NCI-H128 (cell line): ENCODE results near the gene DGKA.
A peak's percentile ranks its signal among the peaks of the same experiment; 100 is the strongest.
"Not testable (repeated sequence)": the region's sequence is repeated elsewhere in the genome, so short reads cannot be mapped to it uniquely, and the experiment has no call there.

Experiments
- DNase-seq: peaks from one replicate; lab custom pipeline; 2025; ENCODE audit not compliant: unreplicated experiment; lab: John Stamatoyannopoulos, UW

The DGKA gene

DNA sequence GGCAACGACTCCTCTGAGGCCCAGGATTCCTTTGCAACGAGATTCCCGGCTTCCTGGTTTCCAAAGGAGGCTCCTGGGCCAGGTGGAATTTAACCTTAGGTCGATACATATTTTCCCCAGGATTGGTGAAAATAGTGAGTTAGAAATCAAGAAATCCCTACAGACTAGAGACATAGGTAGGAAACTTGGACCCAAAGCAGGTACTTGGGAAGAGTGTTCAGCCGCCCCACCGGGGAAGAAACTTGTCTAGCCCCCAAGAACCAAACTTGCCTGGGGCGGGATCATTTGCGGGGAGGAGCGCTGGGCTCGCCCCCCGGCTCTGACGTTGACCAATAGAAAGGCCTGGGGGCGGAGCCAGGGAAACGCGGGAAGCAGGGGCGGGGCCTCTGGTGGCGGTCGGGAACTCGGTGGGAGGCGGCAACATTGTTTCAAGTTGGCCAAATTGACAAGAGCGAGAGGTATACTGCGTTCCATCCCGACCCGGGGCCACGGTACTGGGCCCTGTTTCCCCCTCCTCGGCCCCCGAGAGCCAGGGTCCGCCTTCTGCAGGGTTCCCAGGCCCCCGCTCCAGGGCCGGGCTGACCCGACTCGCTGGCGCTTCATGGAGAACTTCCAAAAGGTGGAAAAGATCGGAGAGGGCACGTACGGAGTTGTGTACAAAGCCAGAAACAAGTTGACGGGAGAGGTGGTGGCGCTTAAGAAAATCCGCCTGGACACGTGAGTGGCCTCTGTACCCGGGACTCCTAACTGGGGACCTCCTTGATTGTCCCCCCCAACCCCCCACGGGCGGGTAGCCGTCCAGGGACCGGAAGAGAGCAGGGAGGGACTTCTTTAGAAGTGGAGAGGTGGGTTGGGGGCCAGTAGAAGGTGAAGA is 35.7 kb downstream of the DGKA start, which contains the start of gene CDK2:
Gene CDK2, plus strand, starts transcription at position 423 of the 874 bp plus-strand sequence. Its CDS starts 179 bp downstream, at position 602.
- DNase-seq = peak; percentile 74

DNA sequence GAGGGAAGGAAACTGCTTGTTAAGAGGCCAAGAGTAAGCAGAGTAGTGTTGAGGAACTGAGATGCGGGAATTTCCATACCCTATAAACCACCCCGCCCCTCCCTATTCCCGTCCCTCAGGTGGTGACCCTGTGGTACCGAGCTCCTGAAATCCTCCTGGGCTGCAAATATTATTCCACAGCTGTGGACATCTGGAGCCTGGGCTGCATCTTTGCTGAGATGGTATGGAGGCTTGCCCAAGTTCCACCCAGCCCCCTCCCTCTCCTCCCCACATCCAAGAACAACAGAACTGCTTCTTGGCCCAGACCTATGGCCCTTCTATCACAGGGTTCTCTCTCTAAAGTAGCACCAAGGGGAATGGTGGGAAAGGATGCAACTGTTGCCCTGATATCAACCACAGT is 38.4 kb downstream of the DGKA start:
- DNase-seq = no peak

DNA sequence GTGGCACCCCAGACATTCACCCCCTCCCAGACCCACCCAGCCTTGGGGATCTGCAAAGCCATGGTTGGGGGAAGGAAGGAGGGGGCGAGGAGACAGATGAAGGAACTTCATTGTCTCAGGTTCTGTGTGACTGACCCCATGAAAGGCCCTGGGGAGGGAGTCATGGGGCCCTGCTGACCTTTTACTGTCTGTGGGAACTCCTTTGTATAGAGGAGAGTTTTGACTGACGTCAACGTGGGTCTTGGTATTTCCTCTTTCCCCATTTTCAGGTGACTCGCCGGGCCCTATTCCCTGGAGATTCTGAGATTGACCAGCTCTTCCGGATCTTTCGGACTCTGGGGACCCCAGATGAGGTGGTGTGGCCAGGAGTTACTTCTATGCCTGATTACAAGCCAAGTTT is 39.8 kb downstream of the DGKA start:
- no peak for DNase-seq

DNA sequence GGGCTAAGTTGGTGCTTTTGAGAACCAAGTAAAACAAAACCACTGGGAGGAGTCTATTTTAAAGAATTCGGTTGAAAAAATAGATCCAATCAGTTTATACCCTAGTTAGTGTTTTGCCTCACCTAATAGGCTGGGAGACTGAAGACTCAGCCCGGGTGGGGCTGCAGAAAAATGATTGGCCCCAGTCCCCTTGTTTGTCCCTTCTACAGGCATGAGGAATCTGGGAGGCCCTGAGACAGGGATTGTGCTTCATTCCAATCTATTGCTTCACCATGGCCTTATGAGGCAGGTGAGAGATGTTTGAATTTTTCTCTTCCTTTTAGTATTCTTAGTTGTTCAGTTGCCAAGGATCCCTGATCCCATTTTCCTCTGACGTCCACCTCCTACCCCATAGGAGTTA is 41.1 kb downstream of the DGKA start:
- DNase-seq = no peak

DNA sequence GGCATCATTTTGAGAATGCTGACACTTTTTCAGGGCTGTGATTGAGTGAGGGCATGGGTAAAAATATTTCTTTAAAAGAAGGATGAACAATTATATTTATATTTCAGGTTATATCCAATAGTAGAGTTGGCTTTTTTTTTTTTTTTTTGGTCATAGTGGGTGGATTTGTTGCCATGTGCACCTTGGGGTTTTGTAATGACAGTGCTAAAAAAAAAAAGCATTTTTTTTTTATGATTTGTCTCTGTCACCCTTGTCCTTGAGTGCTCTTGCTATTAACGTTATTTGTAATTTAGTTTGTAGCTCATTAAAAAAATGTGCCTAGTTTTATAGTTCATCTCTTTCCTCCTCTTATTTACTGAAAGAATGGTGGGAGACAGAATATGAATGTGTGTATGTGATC is 41.5 kb downstream of the DGKA start:
- DNase-seq = no peak

DNA sequence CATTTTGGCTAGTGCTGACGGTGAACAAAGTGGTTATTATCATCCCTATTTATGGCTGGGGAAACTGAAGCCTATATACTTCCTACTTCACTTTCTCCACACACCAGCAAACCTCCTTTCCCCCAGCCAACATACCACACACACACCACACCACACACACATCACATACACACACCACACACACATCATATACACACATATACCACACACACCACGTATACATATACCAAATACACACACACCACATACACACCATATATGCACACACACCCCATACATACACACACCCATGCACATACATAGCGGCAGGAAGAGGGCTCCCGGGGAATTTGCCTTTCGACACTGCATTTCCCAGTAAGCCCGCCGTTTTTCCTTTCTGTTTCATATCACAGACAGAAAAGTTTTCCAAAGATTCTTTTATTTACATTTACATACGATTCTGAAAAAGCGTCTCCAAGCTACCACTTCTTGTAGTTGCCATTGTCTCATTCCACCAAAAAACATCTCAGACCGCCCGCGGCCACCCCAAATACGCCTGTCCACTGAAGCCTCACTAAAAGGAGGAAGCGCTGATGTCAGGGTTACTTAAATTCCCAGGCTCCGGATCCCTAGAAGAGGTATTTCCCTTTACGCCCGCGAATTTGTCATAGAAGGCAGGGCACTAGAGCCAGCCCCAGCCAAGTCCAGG is 42.1 kb downstream of the DGKA start:
- DNase-seq = no peak

DNA sequence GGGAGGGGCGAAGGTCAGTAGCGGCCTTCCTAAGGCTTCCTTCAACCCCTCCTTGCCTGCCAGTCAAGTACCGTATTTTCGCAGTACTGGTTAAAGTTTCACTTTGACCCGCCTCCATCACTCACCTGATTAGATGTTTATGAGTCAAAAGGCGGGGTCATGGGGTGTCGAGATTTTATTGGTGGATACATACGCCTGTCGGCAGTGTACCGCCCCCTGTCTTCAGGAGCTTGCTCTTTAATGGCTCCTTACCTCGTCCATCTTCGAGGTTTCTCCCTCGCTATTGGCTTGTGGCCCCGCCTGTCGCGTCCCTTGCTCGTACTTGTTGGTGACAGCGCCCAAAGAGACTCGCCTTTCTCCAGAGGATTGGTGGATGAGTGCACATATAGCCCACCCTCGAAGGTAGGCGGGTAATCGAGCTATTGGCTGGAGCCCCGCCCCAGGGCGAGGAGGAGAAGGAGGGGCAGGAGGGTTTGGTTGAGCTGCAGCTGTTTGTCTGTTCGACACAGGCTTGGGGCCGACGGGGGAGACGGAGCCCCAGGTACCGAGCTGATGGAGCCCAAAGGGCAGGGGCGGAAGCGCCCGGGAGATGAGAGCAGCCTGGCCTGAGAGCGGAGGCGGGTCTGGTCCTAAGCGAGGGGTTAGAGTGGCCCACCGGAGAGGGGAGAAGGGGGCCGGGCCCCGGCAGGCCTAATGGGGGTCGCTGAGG is 42.8 kb downstream of the DGKA start, which contains the start of gene RAB5B:
Gene RAB5B, plus strand, starts transcription at position 480 of the 709 bp plus-strand sequence. CDS start 12,883 bp downstream, outside the sequence.
- DNase-seq = peak; percentile 100

DNA sequence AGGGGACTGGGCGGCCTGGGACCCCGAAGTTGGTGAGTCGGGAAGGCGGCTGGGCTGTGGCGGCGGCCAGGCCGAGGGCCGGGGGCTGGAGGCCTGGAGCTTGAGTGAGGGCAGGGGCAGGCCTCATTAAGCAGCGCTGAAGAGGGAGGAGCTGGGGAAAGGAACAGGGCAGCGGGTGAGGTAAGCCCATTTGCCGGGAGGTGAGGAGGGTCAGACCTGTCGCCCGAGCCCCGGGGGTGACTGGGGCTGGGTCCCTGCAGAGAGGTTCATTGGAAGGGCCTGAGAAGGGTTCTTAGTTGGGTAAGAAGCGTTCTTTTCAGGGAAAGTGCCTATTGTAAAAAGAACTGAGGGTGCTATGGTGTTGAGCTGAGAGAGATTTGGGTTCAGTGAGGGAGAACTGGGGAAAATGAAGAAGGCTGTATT is 43.4 kb downstream of the DGKA start:
- DNase-seq = no peak

DNA sequence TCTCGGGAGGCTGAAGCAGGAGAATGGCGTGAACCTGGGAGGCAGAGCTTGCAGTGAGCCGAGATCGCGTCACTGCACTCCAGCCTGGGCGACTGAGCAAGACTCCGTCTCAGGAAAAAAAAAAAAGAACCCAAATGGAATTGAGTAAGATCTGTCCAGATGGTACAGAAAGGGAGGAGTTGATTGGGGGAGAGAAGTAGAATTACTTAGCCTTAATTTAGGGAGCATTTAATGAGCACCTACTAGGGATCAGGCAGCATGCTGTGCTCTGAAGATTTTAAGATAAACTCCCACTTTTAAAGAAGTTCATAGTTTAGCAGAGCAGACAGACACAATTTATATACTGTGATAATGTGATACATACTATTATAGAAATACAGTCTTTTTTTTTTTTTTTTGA is 47.4 kb downstream of the DGKA start:
- DNase-seq = no peak

DNA sequence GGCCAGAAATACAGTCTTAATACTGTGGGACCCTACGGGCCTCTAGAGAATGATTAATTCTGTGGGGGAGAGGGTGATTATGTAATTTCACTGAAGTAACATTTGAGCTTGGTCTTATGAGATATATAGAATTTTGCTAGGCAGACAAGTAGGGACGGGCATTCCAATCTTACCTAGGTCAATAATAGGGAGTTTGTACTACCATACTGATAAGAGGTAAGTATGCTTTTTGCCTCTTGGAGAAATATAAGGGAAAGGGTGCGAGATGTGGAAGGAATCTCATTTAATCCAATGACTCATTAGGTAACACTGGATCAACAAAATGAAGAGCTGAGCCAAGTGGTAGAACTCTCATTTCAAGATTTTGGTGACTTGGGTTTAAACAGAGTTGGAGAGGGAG is 48.1 kb downstream of the DGKA start:
- no peak for DNase-seq

DNA sequence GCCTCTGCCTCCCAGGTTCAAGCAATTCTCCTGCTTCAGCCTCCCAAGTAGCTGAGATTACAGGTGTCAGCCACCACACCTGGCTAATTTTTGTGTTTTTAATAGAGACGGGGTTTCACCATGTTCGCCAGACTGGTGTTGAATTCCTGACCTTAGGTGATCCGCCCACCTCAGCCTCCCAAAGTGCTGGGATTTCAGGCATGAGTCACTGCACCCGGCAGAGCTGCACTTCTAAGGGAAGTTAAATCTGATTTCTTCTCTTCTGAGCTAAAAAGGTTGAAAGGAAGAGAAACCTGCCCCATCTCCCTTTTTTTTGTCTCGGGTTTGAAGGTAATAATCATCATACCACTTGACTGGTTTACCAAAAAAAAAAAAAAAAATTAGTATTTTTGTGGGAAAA is 50.9 kb downstream of the DGKA start:
- DNase-seq = not testable (repeated sequence)

DNA sequence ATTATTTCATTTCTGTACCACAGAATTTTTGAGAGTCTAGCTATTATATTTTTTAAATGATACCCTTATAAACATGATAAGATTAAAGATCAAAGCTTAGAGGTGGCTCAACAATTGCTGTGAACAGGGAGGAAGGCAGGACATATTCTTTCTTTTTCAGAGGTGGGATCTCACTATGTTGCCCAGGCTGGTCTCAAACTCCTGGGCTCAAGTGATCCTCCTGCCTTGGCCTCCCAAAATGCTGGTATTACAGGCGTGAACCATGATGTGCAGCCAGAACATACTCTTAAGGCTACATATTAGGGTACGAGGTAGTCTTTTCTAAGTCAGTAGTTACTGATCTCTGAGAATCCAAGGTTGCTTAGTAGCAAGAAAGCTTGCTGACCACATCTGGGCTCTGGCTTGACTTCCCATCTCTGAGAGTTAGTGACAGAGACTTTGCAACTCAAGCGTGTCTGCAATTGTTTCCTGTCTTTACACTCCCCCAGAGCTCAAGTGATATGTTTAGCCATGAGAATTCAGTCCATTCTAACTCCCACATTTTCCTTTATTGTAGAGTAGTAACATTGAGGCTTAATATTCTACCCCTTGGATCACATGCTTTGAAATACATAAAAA is 51.5 kb downstream of the DGKA start:
- no peak for DNase-seq

DNA sequence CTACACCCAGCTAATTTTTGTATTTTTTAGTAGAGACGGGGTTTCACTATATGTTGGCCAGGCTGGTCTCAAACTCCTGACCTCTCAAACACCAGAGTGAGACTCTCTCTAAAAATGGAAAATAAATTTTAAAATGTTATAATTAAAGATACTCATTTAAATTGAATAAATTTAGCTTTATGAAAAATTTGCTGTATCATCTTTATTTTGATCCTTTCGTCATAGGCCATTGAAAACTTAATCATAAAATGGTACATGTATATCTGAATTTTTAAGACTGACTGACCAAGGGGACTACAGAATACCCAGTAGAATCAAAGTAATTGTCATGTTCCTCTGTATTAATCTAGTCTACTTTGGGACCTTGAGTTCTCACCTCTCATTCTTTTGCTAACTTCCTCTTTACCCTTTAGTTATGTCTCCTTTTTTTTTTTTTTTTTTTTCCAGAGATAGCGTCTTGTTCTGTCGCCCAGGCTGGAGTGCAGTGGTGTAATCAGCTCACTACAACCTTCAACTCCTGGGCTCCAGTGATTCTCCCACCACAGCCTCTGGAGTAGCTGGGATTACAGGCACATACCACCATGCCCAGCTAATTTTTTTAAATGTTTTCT is 52.4 kb downstream of the DGKA start:
- no peak for DNase-seq

DNA sequence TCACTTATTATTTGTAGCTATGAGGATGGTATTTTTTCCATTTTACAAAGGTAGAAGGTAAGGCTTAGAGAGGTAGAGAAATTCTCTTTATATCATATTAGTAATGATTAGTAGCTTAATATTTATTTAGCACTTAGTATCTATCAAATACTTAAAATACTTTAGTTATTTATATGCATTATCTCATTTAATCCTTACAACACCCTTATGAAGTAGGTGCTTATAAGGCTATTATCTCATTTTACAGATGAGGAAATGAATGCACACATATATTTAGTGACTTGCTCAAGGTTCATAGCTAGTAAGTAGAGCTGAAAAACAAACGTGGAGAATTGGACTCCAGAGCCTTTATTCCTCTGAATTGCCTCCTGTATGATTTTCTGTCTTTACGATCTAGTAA is 53.9 kb downstream of the DGKA start:
- DNase-seq = no peak

DNA sequence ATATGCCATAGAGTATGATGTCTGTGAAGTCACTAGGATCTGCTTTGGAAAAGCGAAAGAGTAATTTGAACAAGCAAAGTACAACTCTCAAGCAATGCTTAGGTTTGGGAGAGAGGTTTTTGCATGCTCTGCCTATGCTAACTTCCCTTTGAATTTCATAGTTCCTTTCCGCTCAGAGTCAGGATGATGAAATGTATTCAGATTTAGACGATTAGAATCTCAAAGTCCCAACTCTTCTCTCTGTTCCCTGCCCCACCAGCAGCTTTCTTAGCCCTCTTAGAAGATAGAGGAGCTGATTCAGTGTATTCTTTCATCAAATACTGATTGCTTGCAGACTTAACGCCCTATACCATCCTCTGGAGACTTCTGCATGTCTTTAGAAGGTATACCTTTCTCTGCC is 54.4 kb downstream of the DGKA start:
- DNase-seq = no peak

DNA sequence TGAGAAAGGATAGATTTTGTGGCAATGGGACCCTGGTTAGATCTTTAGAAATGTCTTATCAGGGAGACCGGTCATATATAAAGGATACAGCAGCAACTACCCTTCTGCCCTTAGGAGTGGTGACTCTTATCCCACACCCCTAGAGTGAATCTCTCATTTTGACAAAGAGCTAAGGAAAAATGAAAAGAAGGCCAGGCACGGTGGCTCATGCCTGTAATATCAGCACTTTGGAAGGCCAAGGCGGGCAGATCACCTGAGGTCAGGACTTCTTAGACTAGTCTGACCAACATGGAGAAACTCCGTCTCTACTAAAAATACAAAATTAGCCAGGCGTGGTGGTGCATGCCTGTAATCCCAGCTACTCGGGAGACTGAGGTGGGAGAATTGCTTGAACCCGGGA is 55.0 kb downstream of the DGKA start:
- not testable (repeated sequence) for DNase-seq

DNA sequence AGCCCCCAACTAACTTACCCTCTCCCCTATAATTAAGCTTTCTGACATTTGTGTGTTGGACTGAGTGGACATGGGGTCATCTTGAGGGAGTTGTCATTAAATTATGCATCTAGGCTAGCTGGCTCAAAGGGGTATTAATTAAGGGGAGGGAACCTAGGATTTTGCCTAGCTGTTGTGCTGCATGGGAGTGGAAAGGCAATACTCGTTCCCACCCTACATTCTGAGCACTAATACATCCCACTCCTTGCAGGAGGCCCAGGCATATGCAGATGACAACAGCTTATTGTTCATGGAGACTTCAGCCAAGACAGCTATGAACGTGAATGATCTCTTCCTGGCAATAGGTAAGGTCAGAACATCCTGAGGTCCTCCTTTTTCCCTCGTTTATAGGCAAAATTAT is 60.1 kb downstream of the DGKA start:
- no peak for DNase-seq

DNA sequence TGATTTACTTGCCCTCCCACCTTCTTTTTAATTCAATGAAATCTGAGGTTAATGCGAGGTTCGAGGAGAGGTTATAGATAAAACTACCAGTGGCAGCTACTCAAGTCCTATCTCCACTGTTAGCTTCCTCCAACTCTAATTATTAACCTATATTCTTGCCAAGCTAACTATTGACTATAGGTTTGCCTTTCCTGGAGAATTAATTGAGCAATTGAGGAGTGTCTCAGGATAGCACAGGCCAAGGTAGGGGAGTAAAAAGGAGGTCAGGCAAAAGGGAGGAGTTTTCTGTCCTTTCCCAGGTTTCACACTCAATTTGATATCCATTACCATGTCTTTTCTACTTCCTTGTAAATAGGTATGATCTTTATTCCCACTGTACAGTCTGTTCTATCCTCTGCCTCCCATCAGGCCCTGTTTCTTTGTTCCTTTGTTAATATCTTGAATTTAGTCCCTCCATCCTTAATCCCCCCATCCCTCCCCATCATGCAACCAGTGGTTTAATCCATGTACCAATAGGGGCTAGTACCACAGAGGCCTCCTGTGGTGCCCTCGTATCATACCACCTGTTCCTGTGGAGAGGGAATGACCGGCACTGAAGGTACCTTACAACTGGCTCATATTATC is 62.4 kb downstream of the DGKA start:
- DNase-seq = no peak

DNA sequence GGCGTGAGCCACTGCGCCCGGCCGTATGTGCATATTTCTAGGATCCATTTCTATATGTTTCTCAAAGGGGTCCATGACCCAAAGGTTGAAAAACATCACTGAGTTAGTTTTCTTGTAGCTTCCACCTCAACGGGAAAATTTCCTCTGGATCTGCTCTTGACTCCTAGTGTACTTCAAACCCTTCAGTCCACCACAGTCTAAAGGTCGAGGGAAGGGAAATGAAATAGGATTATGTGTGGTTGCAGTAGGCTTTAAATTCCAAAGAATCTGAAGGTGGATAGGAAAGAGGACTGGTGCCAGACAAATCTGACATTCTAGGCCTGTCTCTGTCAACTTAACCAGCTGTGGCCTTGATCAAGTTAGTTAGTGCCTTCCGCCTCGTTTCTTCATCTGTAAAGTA is 64.4 kb downstream of the DGKA start:
- no peak for DNase-seq

DNA sequence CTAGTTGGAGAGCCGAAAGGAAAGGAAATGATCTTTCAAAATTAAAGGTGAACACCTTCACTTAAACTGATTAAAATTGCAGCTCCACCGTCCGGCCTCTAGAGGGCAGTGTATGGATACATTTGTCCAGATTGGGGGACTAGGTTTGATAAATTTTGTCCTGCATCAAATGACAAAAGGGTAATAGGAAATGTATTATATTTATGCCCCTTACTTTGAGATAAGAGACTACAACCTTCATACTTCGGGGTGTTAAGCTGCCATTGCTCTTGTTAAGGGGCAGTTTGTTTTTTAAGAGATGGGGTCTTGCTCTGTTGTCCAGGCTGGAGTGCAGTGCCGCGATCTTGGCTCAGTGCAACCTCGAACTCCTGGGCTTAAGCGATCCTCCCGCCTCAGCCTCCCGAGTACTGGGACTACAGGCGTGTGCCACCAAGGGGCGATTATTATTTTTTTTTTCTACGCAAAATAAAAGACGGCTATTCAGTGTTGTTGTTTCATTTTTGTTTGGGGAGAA is 65.3 kb downstream of the DGKA start:
- DNase-seq = peak; percentile 48
